ENCODE results near the gene TMC8. TPM values are rescaled to one million over a fixed set of nuclear protein-coding genes. Genes with fewer than 3 reads are reported as not detected.

The TMC8 gene
- total and polyA plus RNA-seq, 2 donors (not counting 1 experiment from before 2014, with no cell fraction given): 0.02 TPM; not detected in 1

DNA sequence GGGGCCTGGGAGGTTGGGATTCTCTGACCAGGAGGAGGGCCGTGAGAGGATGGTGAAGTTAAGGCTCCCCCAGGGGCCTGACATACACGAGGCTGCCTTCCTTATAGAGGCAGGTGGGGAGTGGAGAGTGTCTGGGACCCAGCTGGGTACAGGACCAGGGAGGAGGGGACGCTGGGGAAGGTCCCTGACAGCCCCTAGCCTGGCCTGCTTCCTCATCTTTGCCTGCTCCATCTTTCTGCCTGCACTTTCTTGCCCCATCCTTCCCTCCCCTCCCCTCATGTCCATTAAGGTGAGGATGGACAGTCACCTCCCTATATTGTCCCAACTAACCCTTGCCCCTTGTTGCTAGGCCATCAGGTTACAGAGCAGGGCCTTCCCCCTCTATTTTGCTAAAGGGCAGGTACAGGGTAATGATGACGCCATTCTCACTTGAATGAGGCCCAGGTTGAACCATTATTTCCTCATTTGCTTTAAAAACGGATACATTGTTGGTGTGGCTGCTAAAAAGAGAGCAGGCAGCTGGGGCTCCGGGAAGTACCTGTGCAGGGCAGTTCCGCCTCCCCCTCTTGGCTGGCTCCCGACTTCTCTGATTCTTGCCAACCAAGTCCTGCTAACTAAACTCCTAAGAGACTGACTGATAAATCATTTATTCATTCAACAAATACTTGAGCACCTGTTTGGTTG is 16.9 kb downstream of the TMC8 start:
- Histone ChIP-seq H2AFZ (ENCODE audit: low read length) (no peak overlapping the region), H3K4me3 (replicated peaks in 1 of 4; ENCODE audit: control extremely low read depth in 1 of 4, insufficient read depth in 1 of 4, low read depth in 3 of 4, low read length in 4 of 4) (no peak overlapping the region), H3K9ac (ENCODE audit: insufficient read depth, low read length) (no peak overlapping the region), H3K36me3 (ENCODE audit: control insufficient read depth, insufficient read depth, low read length) (no peaks in the 10 kb centered on the region), H3K4me2 (ENCODE audit: extremely low read depth, insufficient read depth, low read length) (no peak overlapping the region), H3K4me1 (ENCODE audit: control insufficient read depth, extremely low read depth, insufficient read depth, low read length) (peaks cover 19% of the 10 kb centered on the region), H3K27me3 (ENCODE audit: control insufficient read depth, insufficient read depth, low read length) (no peaks in the 10 kb centered on the region), H3K79me2 (ENCODE audit: control insufficient read depth, insufficient read depth, low read length) (no peaks in the 10 kb centered on the region), H3K9me3 (ENCODE audit: control insufficient read depth, insufficient read depth, low read depth, low read length) (no peaks in the 10 kb centered on the region), H3K27ac (ENCODE audit: insufficient read depth, low read length) (no peak overlapping the region), H4K20me1 (ENCODE audit: control insufficient read depth, extremely low read depth, insufficient read depth, low read length) (no peaks in the 10 kb centered on the region)
- no peak for DNase-seq (ENCODE audit: low read depth in 2 of 2)
- TF ChIP-seq CTCF (conservative IDR thresholded peaks at IDR 0.05 in 1 of 2, IDR thresholded peaks at IDR 0.05 in 1 of 2; ENCODE audit: low read depth in 1 of 2, low read length in 2 of 2) (no peak), EZH2 (IDR thresholded peaks at IDR 0.05; ENCODE audit: low read length, missing control alignments) (no peak)

DNA sequence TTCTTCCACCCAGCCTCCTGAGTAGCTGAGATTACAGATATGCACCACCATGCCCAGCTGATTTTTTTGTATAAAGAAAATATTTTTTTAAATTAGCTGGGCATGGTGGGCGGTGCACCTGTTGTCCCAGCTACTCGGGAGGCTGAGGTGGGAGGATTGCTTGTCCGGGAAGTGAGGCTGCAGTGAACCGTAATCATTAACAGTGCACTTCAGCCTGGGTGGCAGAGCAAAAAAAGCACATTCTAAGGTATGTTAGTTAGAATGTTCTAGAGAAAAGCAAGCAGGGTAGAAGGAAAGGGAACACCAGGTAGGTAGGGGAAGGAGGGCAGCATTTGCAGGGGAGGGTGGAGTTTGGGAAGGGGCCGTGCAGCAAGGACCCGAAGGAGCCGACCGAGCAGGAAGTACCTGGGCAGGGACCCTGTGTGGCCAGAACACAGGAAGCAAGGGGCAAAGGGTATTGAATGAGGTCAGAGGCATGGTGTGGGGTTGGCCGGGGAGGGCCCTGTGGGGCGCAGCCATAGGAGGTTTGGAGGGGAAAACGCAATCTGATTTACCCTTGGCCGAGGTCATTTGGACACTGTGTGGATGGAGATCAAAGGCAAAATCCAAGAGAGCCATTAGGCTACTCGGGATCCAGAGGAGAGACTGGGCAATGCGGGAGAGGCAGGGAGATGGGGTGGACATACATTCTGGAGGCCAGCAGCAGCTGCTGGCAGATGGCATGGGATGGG is 17.9 kb downstream of the TMC8 start:
- no peak for DNase-seq (ENCODE audit: low read depth in 2 of 2)
- H4K20me1 ChIP-seq (ENCODE audit: control insufficient read depth, extremely low read depth, insufficient read depth, low read length): no peaks in the 10 kb centered on the region
- no peaks in the 10 kb centered on the region for H3K9me3 ChIP-seq (ENCODE audit: control insufficient read depth, insufficient read depth, low read depth, low read length)
- no peak overlapping the region for H2AFZ ChIP-seq (ENCODE audit: low read length)
- no peak overlapping the region for H3K27ac ChIP-seq (ENCODE audit: insufficient read depth, low read length)
- H3K4me1 ChIP-seq (ENCODE audit: control insufficient read depth, extremely low read depth, insufficient read depth, low read length): peaks cover 19% of the 10 kb centered on the region
- no peaks in the 10 kb centered on the region for H3K27me3 ChIP-seq (ENCODE audit: control insufficient read depth, insufficient read depth, low read length)
- no peak overlapping the region for H3K9ac ChIP-seq (ENCODE audit: insufficient read depth, low read length)
- TF ChIP-seq EZH2 (IDR thresholded peaks at IDR 0.05; ENCODE audit: low read length, missing control alignments) (no peak), CTCF (conservative IDR thresholded peaks at IDR 0.05 in 1 of 2, IDR thresholded peaks at IDR 0.05 in 1 of 2; ENCODE audit: low read depth in 1 of 2, low read length in 2 of 2) (no peak)
- no peak overlapping the region for H3K4me3 ChIP-seq (replicated peaks in 1 of 4; ENCODE audit: control extremely low read depth in 1 of 4, insufficient read depth in 1 of 4, low read depth in 3 of 4, low read length in 4 of 4)
- no peak overlapping the region for H3K4me2 ChIP-seq (ENCODE audit: extremely low read depth, insufficient read depth, low read length)
- no peaks in the 10 kb centered on the region for H3K79me2 ChIP-seq (ENCODE audit: control insufficient read depth, insufficient read depth, low read length)
- H3K36me3 ChIP-seq (ENCODE audit: control insufficient read depth, insufficient read depth, low read length): no peaks in the 10 kb centered on the region

DNA sequence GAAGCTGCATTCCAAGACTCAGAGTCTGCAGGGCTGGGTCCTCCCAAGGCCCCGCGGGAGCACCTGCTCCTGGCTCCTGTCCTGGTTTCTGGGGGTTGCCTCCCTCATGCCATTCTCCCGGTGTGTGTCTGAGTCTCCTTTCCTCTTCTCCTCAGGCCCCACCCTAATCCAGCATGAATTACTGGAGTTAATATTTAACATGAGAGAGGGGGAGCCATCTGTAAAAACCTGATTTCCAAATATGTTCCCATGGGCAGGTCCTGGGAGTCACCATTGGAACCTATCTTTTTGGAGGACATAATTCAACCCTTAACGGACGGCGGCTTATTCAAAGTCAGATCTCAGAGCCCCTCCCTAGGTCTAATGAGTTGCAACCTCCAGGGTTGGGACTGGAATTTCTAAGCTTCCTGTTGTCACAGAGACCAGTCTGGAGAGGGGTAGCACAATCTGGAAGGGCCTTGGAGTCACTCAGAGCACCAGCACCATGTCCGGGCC is 21.0 kb downstream of the TMC8 start:
- Histone ChIP-seq H3K4me2 (ENCODE audit: extremely low read depth, insufficient read depth, low read length) (no peak overlapping the region), H4K20me1 (ENCODE audit: control insufficient read depth, extremely low read depth, insufficient read depth, low read length) (no peaks in the 10 kb centered on the region), H3K79me2 (ENCODE audit: control insufficient read depth, insufficient read depth, low read length) (no peaks in the 10 kb centered on the region), H3K27me3 (ENCODE audit: control insufficient read depth, insufficient read depth, low read length) (no peaks in the 10 kb centered on the region), H3K4me1 (ENCODE audit: control insufficient read depth, extremely low read depth, insufficient read depth, low read length) (no peaks in the 10 kb centered on the region), H3K27ac (ENCODE audit: insufficient read depth, low read length) (no peak overlapping the region), H3K4me3 (replicated peaks in 1 of 4; ENCODE audit: control extremely low read depth in 1 of 4, insufficient read depth in 1 of 4, low read depth in 3 of 4, low read length in 4 of 4) (no peak overlapping the region), H3K9ac (ENCODE audit: insufficient read depth, low read length) (no peak overlapping the region), H3K36me3 (ENCODE audit: control insufficient read depth, insufficient read depth, low read length) (no peaks in the 10 kb centered on the region), H3K9me3 (ENCODE audit: control insufficient read depth, insufficient read depth, low read depth, low read length) (no peaks in the 10 kb centered on the region), H2AFZ (ENCODE audit: low read length) (no peak overlapping the region)
- no peak for TF ChIP-seq EZH2 (IDR thresholded peaks at IDR 0.05; ENCODE audit: low read length, missing control alignments)
- TF ChIP-seq CTCF (conservative IDR thresholded peaks at IDR 0.05 in 1 of 2, IDR thresholded peaks at IDR 0.05 in 1 of 2; ENCODE audit: low read depth in 1 of 2, low read length in 2 of 2): no peak
- DNase-seq (ENCODE audit: low read depth in 2 of 2): no peak

Data from fibroblast of lung (primary cell).